Keratinocyte (primary cell): Measurements from ENCODE around the gene SLC4A9. TPM values are rescaled to one million over a fixed set of nuclear protein-coding genes. Genes with fewer than 3 reads are reported as not detected.

Experiments used
- DNase-seq: peaks from one replicate; pipeline ENCODE4 v3.0.0-alpha.2; 2011; ENCODE audit warnings: low read depth, missing footprints, low spot score
- FAIRE-seq: peaks from 2 replicates; lab custom pipeline; 2011; peaks lifted over from hg19 to GRCh38; lab: Jason Lieb, UNC
- H2AFZ ChIP-seq: 2 replicates; pipeline ENCODE4 v1.6.0; 2012; ENCODE audit warnings: low read length, control low read depth, inconsistent platforms; ENCODE audit not compliant: control insufficient read depth
- H3K27ac ChIP-seq: 2 replicates; pipeline ENCODE4 v1.5.1; 2011; ENCODE audit warnings: low read length; ENCODE audit not compliant: control insufficient read depth, insufficient read depth
- H3K27me3 ChIP-seq: 3 replicates; pipeline ENCODE4 v1.6.0; 2011; ENCODE audit warnings: low read length; ENCODE audit not compliant: control insufficient read depth, insufficient read depth; ENCODE audit errors: extremely low read depth
- H3K36me3 ChIP-seq, 2 experiments: 2 replicates in 1 of 2; 3 replicates in 1 of 2; pipeline ENCODE4 v1.5.1; 2011; ENCODE audit warnings: low read length in 2 of 2, mild to moderate bottlenecking in 1 of 2; ENCODE audit not compliant: control insufficient read depth in 2 of 2, insufficient read depth in 2 of 2; ENCODE audit errors: extremely low read depth in 1 of 2
- H3K4me1 ChIP-seq: 3 replicates; pipeline ENCODE4 v1.5.1; 2011; ENCODE audit warnings: low read length; ENCODE audit not compliant: control insufficient read depth, insufficient read depth; ENCODE audit errors: extremely low read depth
- H3K4me2 ChIP-seq: 3 replicates; pipeline ENCODE4 v1.6.0; 2011; ENCODE audit warnings: low read depth, low read length; ENCODE audit not compliant: control insufficient read depth, insufficient read depth; ENCODE audit errors: extremely low read depth
- H3K4me3 ChIP-seq, 3 experiments: fragments of 200-600 bp in 1 of 3; sonication (generic) in 1 of 3; 2 replicates in 2 of 3; 3 replicates in 1 of 3; pipeline ENCODE4 v1.5.1; 2011 to 2016; ENCODE audit warnings: low read length in 3 of 3, mild to moderate bottlenecking in 3 of 3, control low read depth in 2 of 3, inconsistent platforms in 1 of 3, low read depth in 1 of 3, mixed read lengths in 1 of 3, mixed run types in 1 of 3, moderate library complexity in 1 of 3; ENCODE audit not compliant: control insufficient read depth in 2 of 3, insufficient read depth in 2 of 3; ENCODE audit errors: extremely low read depth in 1 of 3
- H3K79me2 ChIP-seq: 2 replicates; pipeline ENCODE4 v1.6.0; 2012; ENCODE audit warnings: low read length; ENCODE audit not compliant: control insufficient read depth, insufficient read depth
- H3K9ac ChIP-seq: 3 replicates; pipeline ENCODE4 v1.6.0; 2011; ENCODE audit warnings: low read length; ENCODE audit not compliant: control insufficient read depth, insufficient read depth; ENCODE audit errors: extremely low read depth
- H3K9me1 ChIP-seq: 3 replicates; pipeline ENCODE4 v1.6.0; 2011; ENCODE audit warnings: low read length; ENCODE audit not compliant: control insufficient read depth, insufficient read depth; ENCODE audit errors: extremely low read depth
- H3K9me3 ChIP-seq: 2 replicates; pipeline ENCODE4 v1.5.1; 2012; ENCODE audit warnings: low read depth, low read length; ENCODE audit not compliant: control insufficient read depth
- H4K20me1 ChIP-seq: 3 replicates; pipeline ENCODE4 v1.6.0; 2011; ENCODE audit warnings: low read length; ENCODE audit not compliant: control insufficient read depth, insufficient read depth; ENCODE audit errors: extremely low read depth
- CTCF ChIP-seq, 3 experiments: IDR thresholded peaks in 1 of 3; conservative IDR thresholded peaks in 1 of 3; optimal IDR thresholded peaks in 1 of 3; 2 replicates in 2 of 3; 3 replicates in 1 of 3; pipeline versions ENCODE3 to v1.5.1; 2011; ENCODE audit warnings: low read length in 3 of 3, mild to moderate bottlenecking in 3 of 3, moderate library complexity in 2 of 3, control low read depth in 1 of 3, inconsistent platforms in 1 of 3; ENCODE audit not compliant: insufficient read depth in 2 of 3; ENCODE audit errors: extremely low read depth in 1 of 3
- EZH2 ChIP-seq: IDR thresholded peaks from one replicate; pipeline ENCODE4 v1.6.1; 2012; ENCODE audit warnings: inconsistent platforms, mild to moderate bottlenecking, low read length, moderate library complexity
- dilution Hi-C: fragments of 300-500 bp; cut with MboI; formaldehyde crosslinking; loops from one replicate; pipeline ENCODE4 v1.7.0; 2020; ENCODE audit warnings: low sequenced_read_pairs; ENCODE audit not compliant: extremely low pct_ligation_motif_present
- polyA plus RNA-seq, 5 experiments: library from polyadenylated mRNA; depleted of rRNA in 3 of 5; stranded (reverse) in 3 of 5; stranded (forward) in 1 of 5; unstranded in 1 of 5; fragments of >200 nt; gene quantifications; 1 replicate in 1 of 5; 2 replicates in 3 of 5; 3 replicates in 1 of 5; pipeline versions ENCODE4 v1.2.1 to v1.2.3, GENCODE V29; 2011 to 2012; ENCODE audit warnings: missing spikeins in 2 of 5, low read depth in 1 of 5, low replicate concordance in 1 of 5

SLC4A9 gene
- polyA plus RNA-seq, 1 donor (not counting 4 experiments of a cell fraction or from before 2014, with no cell fraction given), result 0.07 TPM

- FAIRE-seq (peak; percentile 70), DNase-seq (no peak)
- Histone ChIP-seq H4K20me1 (no peaks in the 10 kb centered on the region), H3K27ac (no peak overlapping the region), H3K4me1 (peaks cover 33% of the 10 kb centered on the region), H3K79me2 (no peaks in the 10 kb centered on the region), H3K9me1 (peaks cover 2% of the 10 kb centered on the region), H3K27me3 (no peaks in the 10 kb centered on the region), H3K9ac (no peak overlapping the region), H2AFZ (no peak overlapping the region), H3K4me3 (no peak overlapping the region), H3K4me2 (no peak overlapping the region), H3K9me3 (no peaks in the 10 kb centered on the region), H3K36me3 (no peaks in the 10 kb centered on the region)
- TF ChIP-seq EZH2 (no peak), CTCF (optimal IDR thresholded peaks at IDR 0.05 in 1 of 3, IDR thresholded peaks at IDR 0.05 in 1 of 3, conservative IDR thresholded peaks at IDR 0.05 in 1 of 3; ENCODE audit: extremely low read depth in 1 of 3, insufficient read depth in 2 of 3, low read length in 3 of 3) (peak; percentile 50 to 78 (median 74))
- dilution Hi-C loops, result no loop called here
Observed at GRCh38 chr5:140351609-140352334, 8.2 kb upstream of the SLC4A9 start.

GRCh38 chr5:140355546-140355945, 4.4 kb upstream of the SLC4A9 start:
- no peaks in the 10 kb centered on the region for H3K36me3 ChIP-seq
- no peak overlapping the region for H3K27ac ChIP-seq
- H3K9me1 ChIP-seq, result no peaks in the 10 kb centered on the region
- no peak for TF ChIP-seq CTCF (optimal IDR thresholded peaks at IDR 0.05 in 1 of 3, IDR thresholded peaks at IDR 0.05 in 1 of 3, conservative IDR thresholded peaks at IDR 0.05 in 1 of 3; ENCODE audit: extremely low read depth in 1 of 3, insufficient read depth in 2 of 3, low read length in 3 of 3)
- TF ChIP-seq EZH2, result no peak
- no peak overlapping the region for H2AFZ ChIP-seq
- H3K79me2 ChIP-seq, result no peaks in the 10 kb centered on the region
- no peak overlapping the region for H3K4me3 ChIP-seq
- H3K27me3 ChIP-seq, result no peaks in the 10 kb centered on the region
- FAIRE-seq (no peak), DNase-seq (no peak)
- H4K20me1 ChIP-seq, result no peaks in the 10 kb centered on the region
- no peak overlapping the region for H3K9ac ChIP-seq
- peaks cover 10% of the 10 kb centered on the region for H3K4me1 ChIP-seq
- no peaks in the 10 kb centered on the region for H3K9me3 ChIP-seq
- H3K4me2 ChIP-seq, result no peak overlapping the region
- dilution Hi-C loops, result no loop called here
